HCT116 (cell line): ENCODE results near the gene DNAH9. TPM values are rescaled to one million over a fixed set of nuclear protein-coding genes. Genes with fewer than 3 reads are reported as not detected.

ENCODE experiments used
- ATAC-seq: fragments of 200-7000 bp; cut with Tn5 transposase; 2 replicates; pipeline ENCODE4 v1.9.1; 2020; ENCODE audit warnings: mild to moderate bottlenecking, moderate library complexity
- BruUV-seq: library from RNA; stranded (reverse); fragments of 400-500 nt; replicated peaks from 2 replicates; lab custom pipeline; 2021; lab: Mats Ljungman, UMichigan
- CTCF ChIA-PET: fragments of 300-600 bp; sonication (Branson Sonifier 250); formaldehyde crosslinking; loops from one replicate; lab custom pipeline; 2021; ENCODE audit warnings: antibody characterized with exemption; lab: Charles Lee
- POLR2A ChIA-PET: fragments of 300-600, 350-600 bp; sonication (Branson Sonifier 250); formaldehyde crosslinking; loops from one replicate; lab custom pipeline; 2021; ENCODE audit warnings: antibody characterized with exemption; lab: Charles Lee
- RAD21 ChIA-PET, 2 experiments: fragments of 300-600 bp; sonication (Branson Sonifier 250); formaldehyde crosslinking; loops; one replicate each; lab custom pipeline; 2023; ENCODE audit warnings: low total read pairs in 2 of 2; ENCODE audit not compliant: uncharacterized antibody in 2 of 2, unreplicated experiment in 2 of 2, low non-redundant PET in 1 of 2; lab: Charles Lee
- DNase-seq: peaks from one replicate; pipeline ENCODE4 v3.0.0-alpha.2; 2010; ENCODE audit warnings: low read depth, low spot score
- H2AFZ ChIP-seq: fragments of 200-600 bp; shearing (Covaris generic), sonication (generic); 2 replicates; pipeline ENCODE4 v1.6.1; 2017; ENCODE audit warnings: low read depth, mixed run types, mixed read lengths, antibody characterized with exemption, low read length; ENCODE audit not compliant: poor library complexity, severe bottlenecking
- H3K27ac ChIP-seq: 2 replicates; pipeline ENCODE4 v1.5.1; 2012; ENCODE audit warnings: low read depth, low read length
- H3K27me3 ChIP-seq: fragments of 200-600 bp; sonication (generic); 2 replicates; pipeline ENCODE4 v1.6.1; 2016; ENCODE audit warnings: mixed run types, low read length, mixed read lengths; ENCODE audit not compliant: insufficient read depth
- H3K36me3 ChIP-seq, 2 experiments: fragments of 200-500 bp in 1 of 2; fragments of 200-600 bp in 1 of 2; sonication (Bioruptor generic) in 1 of 2; sonication (generic) in 1 of 2; 2 replicates each; pipeline versions ENCODE4 v1.5.1 to v1.6.1; 2014 to 2016; ENCODE audit warnings: low read length in 2 of 2, inconsistent platforms in 1 of 2, mixed read lengths in 1 of 2, mixed run types in 1 of 2; ENCODE audit not compliant: insufficient read depth in 2 of 2, control insufficient read depth in 1 of 2
- H3K4me1 ChIP-seq, 2 experiments: fragments of 200-600 bp in 1 of 2; sonication (generic) in 1 of 2; 2 replicates each; pipeline versions ENCODE4 v1.5.1 to v1.6.1; 2012 to 2017; ENCODE audit warnings: low read length in 2 of 2, inconsistent platforms in 1 of 2, mild to moderate bottlenecking in 1 of 2, mixed read lengths in 1 of 2, mixed run types in 1 of 2, moderate library complexity in 1 of 2; ENCODE audit not compliant: insufficient read depth in 2 of 2, control insufficient read depth in 1 of 2
- H3K4me2 ChIP-seq: fragments of 200-600 bp; sonication (generic); 2 replicates; pipeline ENCODE4 v1.6.1; 2017; ENCODE audit warnings: mixed run types, low read length, mixed read lengths
- H3K4me3 ChIP-seq, 2 experiments: fragments of 200-600 bp in 1 of 2; sonication (generic) in 1 of 2; replicated peaks in 1 of 2; 2 replicates each; pipeline ENCODE4 v1.5.1; 2011 to 2016; ENCODE audit warnings: low read length in 2 of 2, control low read depth in 1 of 2, low read depth in 1 of 2, mild to moderate bottlenecking in 1 of 2, mixed read lengths in 1 of 2, mixed run types in 1 of 2
- H3K79me2 ChIP-seq: fragments of 200-600 bp; sonication (generic); 2 replicates; pipeline ENCODE4 v1.6.1; 2017; ENCODE audit warnings: mild to moderate bottlenecking, mixed run types, low read length, moderate library complexity, mixed read lengths; ENCODE audit not compliant: insufficient read depth
- H3K9ac ChIP-seq: fragments of 200-600 bp; sonication (generic); 2 replicates; pipeline ENCODE4 v1.6.1; 2016; ENCODE audit warnings: low read length, mixed read lengths
- H3K9me2 ChIP-seq: fragments of 200-600 bp; sonication (generic), shearing (Covaris generic); 2 replicates; pipeline ENCODE4 v1.6.1; 2017; ENCODE audit warnings: mixed run types, mild to moderate bottlenecking, moderate library complexity; ENCODE audit not compliant: insufficient read depth
- H3K9me3 ChIP-seq, 2 experiments: fragments of 200-500 bp in 1 of 2; fragments of 200-600 bp in 1 of 2; sonication (Bioruptor generic) in 1 of 2; sonication (generic) in 1 of 2; 2 replicates each; pipeline ENCODE4 v1.6.1; 2014 to 2017; ENCODE audit warnings: low read length in 2 of 2, mixed read lengths in 2 of 2, inconsistent platforms in 1 of 2, low read depth in 1 of 2, mild to moderate bottlenecking in 1 of 2, mixed run types in 1 of 2, moderate library complexity in 1 of 2; ENCODE audit not compliant: control insufficient read depth in 1 of 2, insufficient read depth in 1 of 2
- H4K20me1 ChIP-seq: fragments of 200-600 bp; sonication (generic), shearing (Covaris generic); 2 replicates; pipeline ENCODE4 v1.6.1; 2017; ENCODE audit warnings: mixed run types, mild to moderate bottlenecking, moderate library complexity; ENCODE audit not compliant: insufficient read depth
- CEBPB ChIP-seq: IDR thresholded peaks from 2 replicates; pipeline ENCODE4 v1.6.1; 2012; ENCODE audit warnings: low read depth
- EGR1 ChIP-seq: IDR thresholded peaks from 2 replicates; pipeline ENCODE4 v1.6.1; 2012; ENCODE audit warnings: low read depth
- EZH2 ChIP-seq: fragments of 200-600 bp; sonication (generic); IDR thresholded peaks from 2 replicates; pipeline ENCODE4 v1.6.1; 2017; ENCODE audit warnings: antibody characterized with exemption, mixed run types
- FOSL1 ChIP-seq: IDR thresholded peaks from 2 replicates; pipeline ENCODE4 v1.6.1; 2012; ENCODE audit warnings: low read depth
- JUND ChIP-seq: IDR thresholded peaks from 2 replicates; pipeline ENCODE4 v1.6.1; 2012
- POLR2AphosphoS5 ChIP-seq: IDR thresholded peaks from 2 replicates; pipeline ENCODE4 v1.6.1; 2011; ENCODE audit warnings: mild to moderate bottlenecking, low read depth, low read length, moderate library complexity
- SIN3A ChIP-seq: IDR thresholded peaks from 2 replicates; pipeline ENCODE4 v1.6.1; 2012; ENCODE audit warnings: low read depth
- SRF ChIP-seq: IDR thresholded peaks from 2 replicates; pipeline ENCODE4 v1.6.1; 2012; ENCODE audit warnings: low read depth
- TCF7L2 ChIP-seq: IDR thresholded peaks from 2 replicates; pipeline ENCODE4 v1.7.0; 2011; ENCODE audit warnings: borderline replicate concordance, inconsistent platforms; ENCODE audit not compliant: insufficient read depth, insufficient read length; ENCODE audit errors: extremely low read depth
- ZFX ChIP-seq: fragments of 450-650 bp; IDR thresholded peaks from 2 replicates; pipeline ENCODE4 v1.6.1; 2017
- intact Hi-C: fragments of 100-400 bp; cut with micrococcal nuclease; formaldehyde crosslinking; loops from 2 replicates; pipeline ENCODE4 v1.10.0; 2022
- total RNA-seq: library from RNA; stranded (reverse); gene quantifications from one replicate; pipeline ENCODE4 v1.2.1, GENCODE V29; 2021; ENCODE audit not compliant: unreplicated experiment
- TF ChIP-seq, protein P1 (sequence below), 3 experiments: fragments of 200-600 bp in 1 of 3; sonication (generic) in 1 of 3; IDR thresholded peaks in 2 of 3; conservative IDR thresholded peaks in 1 of 3; 2 replicates each; pipeline ENCODE4 v1.5.1; 2012 to 2017; ENCODE audit warnings: low read depth in 2 of 3, low read length in 2 of 3, antibody characterized with exemption in 1 of 3, borderline replicate concordance in 1 of 3, control low read depth in 1 of 3, mild to moderate bottlenecking in 1 of 3, mixed read lengths in 1 of 3, mixed run types in 1 of 3, moderate library complexity in 1 of 3; ENCODE audit not compliant: insufficient read depth in 1 of 3
- TF ChIP-seq, protein P2 (sequence below): IDR thresholded peaks from 2 replicates; pipeline ENCODE4 v1.6.1; 2012

Gene DNAH9
- total RNA-seq, 1 experiment from 2014 or later: not detected

DNA sequence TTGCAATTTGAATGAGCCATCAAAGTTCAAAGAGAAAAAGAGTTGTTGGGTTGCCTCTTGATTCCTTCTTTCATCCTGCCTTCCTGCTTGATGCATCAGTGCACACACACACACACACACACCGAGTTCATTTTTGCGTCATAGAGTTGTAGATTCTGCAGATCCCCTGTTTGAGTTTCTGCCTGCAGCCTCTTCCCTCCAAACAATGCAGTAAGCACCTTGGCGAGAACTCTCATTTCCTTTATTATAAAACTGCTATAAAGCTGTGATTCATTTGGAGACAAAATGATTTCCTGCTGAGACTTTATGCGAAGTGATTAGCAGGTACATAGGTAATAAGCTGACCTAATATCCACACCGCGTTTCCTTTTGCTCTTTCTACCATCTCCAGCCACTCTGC lies 26.7 kb downstream of the DNAH9 start:
- intact Hi-C loops: no loop called here
- Histone ChIP-seq H3K4me3 (no peak overlapping the region), H3K79me2 (no peaks in the 10 kb centered on the region), H3K27me3 (no peaks in the 10 kb centered on the region), H3K4me1 (no peaks in the 10 kb centered on the region), H3K27ac (no peak overlapping the region), H3K36me3 (no peaks in the 10 kb centered on the region), H4K20me1 (no peaks in the 10 kb centered on the region), H3K9ac (no peak overlapping the region), H3K9me3 (no peaks in the 10 kb centered on the region), H3K4me2 (no peak overlapping the region), H3K9me2 (no peaks in the 10 kb centered on the region), H2AFZ (no peak overlapping the region)
- ATAC-seq (no peak), DNase-seq (no peak)
- ChIA-PET CTCF (no interaction called here), RAD21 (no interaction called here), POLR2A (no interaction called here)
- TF ChIP-seq SIN3A (no peak), SRF (no peak), POLR2AphosphoS5 (no peak)
- TF ChIP-seq, protein P1, sequence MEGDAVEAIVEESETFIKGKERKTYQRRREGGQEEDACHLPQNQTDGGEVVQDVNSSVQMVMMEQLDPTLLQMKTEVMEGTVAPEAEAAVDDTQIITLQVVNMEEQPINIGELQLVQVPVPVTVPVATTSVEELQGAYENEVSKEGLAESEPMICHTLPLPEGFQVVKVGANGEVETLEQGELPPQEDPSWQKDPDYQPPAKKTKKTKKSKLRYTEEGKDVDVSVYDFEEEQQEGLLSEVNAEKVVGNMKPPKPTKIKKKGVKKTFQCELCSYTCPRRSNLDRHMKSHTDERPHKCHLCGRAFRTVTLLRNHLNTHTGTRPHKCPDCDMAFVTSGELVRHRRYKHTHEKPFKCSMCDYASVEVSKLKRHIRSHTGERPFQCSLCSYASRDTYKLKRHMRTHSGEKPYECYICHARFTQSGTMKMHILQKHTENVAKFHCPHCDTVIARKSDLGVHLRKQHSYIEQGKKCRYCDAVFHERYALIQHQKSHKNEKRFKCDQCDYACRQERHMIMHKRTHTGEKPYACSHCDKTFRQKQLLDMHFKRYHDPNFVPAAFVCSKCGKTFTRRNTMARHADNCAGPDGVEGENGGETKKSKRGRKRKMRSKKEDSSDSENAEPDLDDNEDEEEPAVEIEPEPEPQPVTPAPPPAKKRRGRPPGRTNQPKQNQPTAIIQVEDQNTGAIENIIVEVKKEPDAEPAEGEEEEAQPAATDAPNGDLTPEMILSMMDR (IDR thresholded peaks at IDR 0.05 in 2 of 3, conservative IDR thresholded peaks at IDR 0.05 in 1 of 3; ENCODE audit: borderline replicate concordance in 1 of 3, insufficient read depth in 1 of 3, low read depth in 2 of 3, low read length in 2 of 3): no peak
- BruUV-seq: no TSS peak

DNA sequence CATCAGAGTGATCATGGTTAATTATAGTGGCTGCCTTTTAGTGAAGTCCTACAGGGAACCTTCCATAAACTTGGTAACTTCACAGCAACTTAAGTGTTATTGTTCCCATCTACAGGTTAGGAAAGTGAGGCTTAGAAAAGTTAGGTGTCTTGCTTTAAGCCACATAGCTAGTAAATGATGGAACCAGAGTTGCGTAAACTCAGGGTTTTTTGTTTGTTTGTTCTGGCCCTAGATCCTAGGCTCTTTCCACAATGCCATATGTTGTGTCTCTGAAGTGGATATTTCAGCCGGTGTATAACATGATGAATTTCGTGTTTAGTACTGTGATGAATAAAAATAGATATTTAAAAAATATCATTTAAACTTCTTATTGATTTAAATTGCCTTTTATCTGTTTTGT lies 27.6 kb downstream of the DNAH9 start:
- no peaks in the 10 kb centered on the region for H3K36me3 ChIP-seq
- no peaks in the 10 kb centered on the region for H3K27me3 ChIP-seq
- no peaks in the 10 kb centered on the region for H3K79me2 ChIP-seq
- no peaks in the 10 kb centered on the region for H4K20me1 ChIP-seq
- no peak overlapping the region for H3K9ac ChIP-seq
- H3K27ac ChIP-seq: no peak overlapping the region
- no peaks in the 10 kb centered on the region for H3K9me3 ChIP-seq
- RAD21 ChIA-PET: no interaction called here
- CTCF ChIA-PET: interaction anchor here (0.9 kb wide), 1 partner anchor 18 kb away, joined by 3 read pairs; no protein-coding TSS in a partner anchor
- H3K4me2 ChIP-seq: no peak overlapping the region
- H3K4me1 ChIP-seq: no peaks in the 10 kb centered on the region
- no peak overlapping the region for H3K4me3 ChIP-seq
- no TSS peak for BruUV-seq
- no peak for DNase-seq
- no peak for TF ChIP-seq TCF7L2
- no peak for TF ChIP-seq CEBPB
- no peak for TF ChIP-seq JUND
- TF ChIP-seq EGR1: no peak
- no peak for TF ChIP-seq ZFX
- TF ChIP-seq FOSL1: no peak
- TF ChIP-seq, protein P2, sequence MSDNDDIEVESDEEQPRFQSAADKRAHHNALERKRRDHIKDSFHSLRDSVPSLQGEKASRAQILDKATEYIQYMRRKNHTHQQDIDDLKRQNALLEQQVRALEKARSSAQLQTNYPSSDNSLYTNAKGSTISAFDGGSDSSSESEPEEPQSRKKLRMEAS: no peak
- TF ChIP-seq EZH2: no peak
- TF ChIP-seq, all 23 proteins: peak for 0
- Histone ChIP-seq H2AFZ (no peak overlapping the region), H3K9me2 (no peaks in the 10 kb centered on the region)
- POLR2A ChIA-PET: no interaction called here
- ATAC-seq: no peak
- intact Hi-C loops: no loop called here
